Glomerular visceral epithelial cell (primary cell): ENCODE measurements around the gene CEP170B.
A peak's percentile ranks its signal among the peaks of the same experiment; 100 is the strongest.
"Not testable (repeated sequence)": the region's sequence is repeated elsewhere in the genome, so short reads cannot be mapped to it uniquely, and the experiment has no call there.

Source experiments
- DNase-seq: peaks from one replicate; pipeline ENCODE4 v3.0.0-alpha.2; 2016; ENCODE audit errors: extremely low spot score

Gene CEP170B

GRCh38 chr14:104844306-104845032 lies 20.6 kb upstream of the CEP170B start:
- DNase-seq, result no peak

- DNase-seq, result no peak
These were observed 19.9 kb upstream of the CEP170B start for GRCh38 chr14:104845033-104845666.

DNA sequence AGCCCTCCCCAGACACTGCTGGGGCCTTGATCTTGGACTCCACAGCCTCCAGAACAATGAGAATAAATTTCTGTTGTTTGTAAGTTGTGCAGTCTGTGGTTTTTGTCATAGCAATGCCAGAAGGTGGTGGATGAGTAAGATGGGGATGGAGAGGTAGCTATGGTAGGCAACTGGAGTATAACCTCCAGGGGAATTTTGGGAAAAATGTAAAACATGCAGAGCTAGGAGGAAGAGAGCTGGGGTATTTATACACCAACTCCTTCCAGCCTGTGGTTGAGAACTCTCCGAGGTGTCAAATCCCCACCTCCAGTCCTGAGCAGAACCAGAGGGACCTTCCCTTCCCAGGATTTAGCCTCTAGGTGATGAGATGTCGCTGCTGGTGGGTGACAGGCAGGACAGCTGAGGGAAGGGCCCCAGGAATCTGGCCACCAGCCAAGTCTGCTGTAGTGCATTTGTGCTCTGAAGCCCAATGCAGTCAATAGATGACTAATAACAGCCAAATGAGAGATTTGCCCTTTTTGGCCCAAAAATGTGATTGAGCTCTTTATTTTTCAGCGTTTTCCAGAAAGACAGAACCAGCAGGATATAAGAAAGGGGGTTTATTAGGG lies 19.1 kb upstream of the CEP170B start:
- no peak for DNase-seq

GRCh38 chr14:104852280-104852663 lies 12.8 kb upstream of the CEP170B start:
- DNase-seq, result no peak

- DNase-seq, result no peak
These were observed 9.5 kb upstream of the CEP170B start for GRCh38 chr14:104855532-104856090.

- no peak for DNase-seq
These were observed 8.8 kb upstream of the CEP170B start for GRCh38 chr14:104856157-104856868.

GRCh38 chr14:104856869-104857860 lies 7.9 kb upstream of the CEP170B start:
- no peak for DNase-seq

GRCh38 chr14:104857931-104858330 lies 7.1 kb upstream of the CEP170B start:
- DNase-seq, result not testable (repeated sequence)

GRCh38 chr14:104858811-104859426 lies 6.1 kb upstream of the CEP170B start:
- no peak for DNase-seq

DNA sequence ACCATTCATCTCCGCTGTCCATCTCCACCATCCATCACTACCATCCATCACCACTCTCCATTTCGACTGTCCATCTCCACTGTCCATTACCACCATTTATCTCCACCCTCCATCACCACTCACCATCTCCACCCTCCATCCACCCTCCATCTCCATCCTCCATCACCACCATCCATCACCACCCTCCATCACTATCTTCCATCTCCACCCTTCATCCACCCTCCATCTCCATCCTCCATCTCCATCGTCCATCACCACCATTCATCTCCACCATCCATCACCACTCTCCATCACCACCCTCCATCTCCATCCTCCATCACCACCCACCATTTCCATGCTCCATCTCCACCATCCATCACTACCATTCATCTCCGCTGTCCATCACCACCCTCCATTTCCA lies 5.2 kb upstream of the CEP170B start:
- DNase-seq, result no peak

DNA sequence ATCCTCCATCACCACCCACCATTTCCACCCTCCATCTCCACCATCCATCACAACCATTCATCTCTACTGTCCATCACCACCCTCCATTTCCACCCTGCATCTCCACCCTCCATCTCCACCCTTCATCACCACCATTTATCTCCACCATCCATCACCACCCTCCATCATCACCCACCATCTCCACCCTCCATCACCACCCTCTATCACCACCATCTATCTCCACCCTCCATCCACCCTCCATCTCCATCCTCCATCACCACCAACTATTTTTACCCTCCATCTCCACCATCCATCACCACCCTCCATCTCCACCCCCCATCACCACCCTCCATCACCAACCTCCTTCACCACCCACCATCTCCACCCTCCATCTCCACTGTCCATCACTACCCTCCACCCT lies 4.7 kb upstream of the CEP170B start:
- no peak for DNase-seq

DNA sequence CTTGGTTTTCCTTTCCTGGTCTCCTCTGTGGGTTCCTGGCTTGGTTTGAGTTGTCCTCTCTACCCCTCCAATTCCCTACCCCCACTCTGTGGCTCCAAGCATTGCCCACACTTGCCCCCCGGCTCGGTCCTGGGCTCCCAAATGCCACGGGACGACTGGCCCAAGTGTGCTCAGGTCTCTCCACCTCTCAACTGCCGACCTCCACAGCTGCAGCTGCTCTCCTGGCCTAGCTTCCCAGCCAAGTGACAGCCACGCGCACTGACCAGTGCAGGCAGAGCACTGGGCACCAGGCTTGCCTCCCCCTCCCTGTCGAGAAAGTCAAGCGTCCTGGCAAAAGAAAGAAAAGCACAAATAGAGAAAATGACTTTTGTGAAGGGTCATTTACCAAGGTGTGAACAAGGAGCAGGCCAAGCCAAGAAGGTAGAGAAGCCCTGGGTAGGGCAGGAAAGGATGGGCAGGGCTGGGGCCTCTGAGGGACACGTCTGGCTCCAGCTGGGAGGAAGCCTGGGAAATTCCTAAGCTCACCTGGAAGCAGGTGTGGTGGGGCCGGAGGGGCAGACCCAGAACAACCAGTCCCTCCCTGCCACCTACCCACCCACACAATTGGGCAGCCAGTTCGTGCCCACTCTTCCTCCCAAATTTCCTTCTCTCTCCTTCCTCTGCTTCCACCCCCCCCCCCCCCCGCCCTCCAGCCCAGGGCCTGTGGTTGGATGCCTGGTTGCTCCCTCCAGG lies 1.8 kb upstream of the CEP170B start:
- DNase-seq, result no peak

DNA sequence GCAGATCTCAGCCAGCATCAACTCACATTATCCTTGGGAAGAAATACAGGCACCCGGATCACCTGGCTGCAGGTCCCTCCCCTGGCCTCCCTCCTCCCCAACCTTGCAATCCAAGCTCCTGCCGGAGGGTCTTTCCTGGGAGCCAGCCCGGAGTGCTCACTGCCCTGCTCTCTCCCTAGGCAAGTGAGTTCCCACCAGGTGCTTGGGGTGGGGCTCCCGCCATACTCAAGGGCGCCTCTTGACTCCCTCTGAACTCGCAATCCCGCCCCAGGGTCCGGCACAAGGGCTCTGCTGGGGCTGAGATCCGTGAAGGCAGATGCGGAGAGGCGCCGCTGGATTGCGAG lies 1.2 kb upstream of the CEP170B start:
- DNase-seq, result no peak

GRCh38 chr14:104864267-104865080 lies 594 bp upstream of the CEP170B start:
- DNase-seq, result peak; percentile 46

DNA sequence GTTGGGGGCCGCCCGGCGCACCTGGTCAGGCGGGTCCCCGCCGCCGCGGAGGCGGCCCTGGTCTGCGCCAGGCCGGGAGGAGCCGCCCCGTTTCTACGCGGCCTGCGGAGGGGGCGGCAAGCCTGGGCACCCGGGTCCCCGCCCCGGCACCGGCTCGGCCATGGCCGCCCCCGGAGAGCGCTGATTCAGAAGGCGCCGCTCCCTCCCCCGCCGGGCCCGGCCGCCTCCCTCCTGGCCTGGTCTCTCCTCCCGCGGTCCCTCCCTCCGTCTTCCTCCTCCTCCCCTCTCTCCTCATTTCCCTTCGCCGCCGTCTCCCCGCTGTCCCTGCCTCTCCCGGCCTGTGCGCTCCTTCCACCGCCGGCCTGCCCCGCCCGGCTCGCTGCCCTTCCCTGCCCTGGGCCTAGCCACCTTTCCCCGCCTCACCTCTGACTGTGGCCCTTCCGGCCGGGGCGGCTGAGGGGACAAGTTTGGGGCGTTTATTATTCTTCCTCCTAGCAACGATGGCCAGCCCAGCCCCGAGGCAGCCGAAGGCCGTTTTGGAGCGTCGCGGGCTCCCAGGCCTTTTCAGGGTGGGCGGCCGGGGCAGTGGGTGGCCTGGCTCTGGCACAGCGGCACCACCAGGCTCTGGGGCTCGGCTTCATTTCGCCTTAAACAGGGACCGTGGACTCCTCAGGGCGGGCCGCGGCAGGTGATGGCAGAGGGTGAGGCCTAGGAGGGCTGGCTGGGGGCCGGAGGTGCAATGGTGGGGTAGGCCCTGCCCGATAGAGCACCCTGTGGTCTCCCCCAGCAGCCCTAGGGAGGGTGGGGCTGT lies 768 bp downstream of the CEP170B start:
- peak; percentile 79 for DNase-seq

- DNase-seq, result no peak
These were observed 1.6 kb downstream of the CEP170B start for GRCh38 chr14:104866451-104867370.
